ENCODE measurements around the gene SLC13A2.

SLC13A2 gene

GRCh38 chr17:28494445-28495188 lies 21.2 kb downstream of the SLC13A2 start:
- no peak overlapping the region for H3K9ac ChIP-seq (ENCODE audit: insufficient read length)

DNA sequence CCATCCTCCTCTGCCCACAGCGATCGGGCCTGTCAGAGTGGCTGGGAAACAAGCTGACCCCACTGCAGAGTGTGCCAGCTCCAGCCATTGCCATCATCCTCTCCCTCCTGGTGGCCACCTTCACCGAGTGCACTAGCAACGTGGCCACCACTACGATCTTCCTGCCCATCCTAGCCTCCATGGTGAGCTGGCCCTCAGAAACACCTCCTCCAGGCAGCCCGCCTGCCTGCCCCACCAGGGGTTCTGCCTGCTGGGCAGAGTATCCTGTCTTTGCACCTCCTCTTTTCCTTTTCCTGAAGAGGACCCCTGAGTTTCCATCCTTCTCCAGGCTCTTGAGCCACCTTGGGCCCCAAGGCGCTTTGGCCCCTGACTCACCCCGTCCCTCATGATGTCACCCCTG lies 22.2 kb downstream of the SLC13A2 start:
- Histone ChIP-seq H3K9ac (ENCODE audit: insufficient read length) (no peak overlapping the region), H3K36me3 (ENCODE audit: insufficient read depth, low read length) (no peaks in the 10 kb centered on the region), H3K9me3 (ENCODE audit: low read depth, low read length) (no peaks in the 10 kb centered on the region), H3K4me3 (no peak overlapping the region), H3K27ac (no peak overlapping the region)
- DNase-seq (ENCODE audit: low read depth, low spot score): no peak
- no peak for TF ChIP-seq POLR2AphosphoS5 (IDR thresholded peaks at IDR 0.05; ENCODE audit: borderline replicate concordance, low read depth, low read length)
- TF ChIP-seq EZH2 (IDR thresholded peaks at IDR 0.05): no peak
- TF ChIP-seq FOXP2 (optimal IDR thresholded peaks at IDR 0.05; ENCODE audit: control extremely low read depth, extremely low read length, insufficient read depth): no peak

More at GRCh38 chr17:28494445-28495188, 21.2 kb downstream of the SLC13A2 start:
- no peak overlapping the region for H3K4me3 ChIP-seq
- no peaks in the 10 kb centered on the region for H3K9me3 ChIP-seq (ENCODE audit: low read depth, low read length)
- H3K27ac ChIP-seq: no peak overlapping the region
- TF ChIP-seq POLR2AphosphoS5 (IDR thresholded peaks at IDR 0.05; ENCODE audit: borderline replicate concordance, low read depth, low read length): no peak
- TF ChIP-seq FOXP2 (optimal IDR thresholded peaks at IDR 0.05; ENCODE audit: control extremely low read depth, extremely low read length, insufficient read depth): no peak
- no peak for TF ChIP-seq EZH2 (IDR thresholded peaks at IDR 0.05)
- DNase-seq (ENCODE audit: low read depth, low spot score): peak; percentile 10
- H3K36me3 ChIP-seq (ENCODE audit: insufficient read depth, low read length): no peaks in the 10 kb centered on the region

DNA sequence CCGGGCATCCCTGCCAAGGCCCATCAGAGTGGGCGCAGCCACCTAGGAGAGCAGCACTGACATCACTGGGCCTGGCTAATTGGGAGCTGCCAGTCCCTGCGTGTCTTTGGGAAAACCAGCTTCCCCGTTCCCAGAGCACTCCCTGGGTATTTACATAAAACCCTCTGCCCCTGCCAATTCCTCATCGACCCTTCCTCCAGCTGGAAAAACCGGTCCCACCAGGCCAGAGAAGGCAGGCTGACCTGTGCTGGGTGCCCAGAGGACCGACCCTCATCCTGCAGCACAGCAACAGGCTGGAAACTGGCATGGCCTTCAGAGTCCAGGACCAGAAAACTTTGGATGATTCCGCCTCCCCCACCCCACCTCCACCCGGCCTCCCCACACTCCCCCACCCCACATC lies 24.5 kb downstream of the SLC13A2 start:
- no peaks in the 10 kb centered on the region for H3K9me3 ChIP-seq (ENCODE audit: low read depth, low read length)
- TF ChIP-seq FOXP2 (optimal IDR thresholded peaks at IDR 0.05; ENCODE audit: control extremely low read depth, extremely low read length, insufficient read depth): no peak
- TF ChIP-seq EZH2 (IDR thresholded peaks at IDR 0.05): no peak
- no peak for TF ChIP-seq POLR2AphosphoS5 (IDR thresholded peaks at IDR 0.05; ENCODE audit: borderline replicate concordance, low read depth, low read length)
- H3K4me3 ChIP-seq: no peak overlapping the region
- no peaks in the 10 kb centered on the region for H3K36me3 ChIP-seq (ENCODE audit: insufficient read depth, low read length)
- H3K27ac ChIP-seq: no peak overlapping the region
- H3K9ac ChIP-seq (ENCODE audit: insufficient read length): no peak overlapping the region
- no peak for DNase-seq (ENCODE audit: low read depth, low spot score)

- DNase-seq (ENCODE audit: low read depth, low spot score): no peak
- H3K9me3 ChIP-seq (ENCODE audit: low read depth, low read length): no peaks in the 10 kb centered on the region
- H3K36me3 ChIP-seq (ENCODE audit: insufficient read depth, low read length): no peaks in the 10 kb centered on the region
- H3K4me3 ChIP-seq: no peak overlapping the region
- TF ChIP-seq POLR2AphosphoS5 (IDR thresholded peaks at IDR 0.05; ENCODE audit: borderline replicate concordance, low read depth, low read length): no peak
- no peak for TF ChIP-seq EZH2 (IDR thresholded peaks at IDR 0.05)
- no peak for TF ChIP-seq FOXP2 (optimal IDR thresholded peaks at IDR 0.05; ENCODE audit: control extremely low read depth, extremely low read length, insufficient read depth)
- H3K9ac ChIP-seq (ENCODE audit: insufficient read length): no peak overlapping the region
- H3K27ac ChIP-seq: no peak overlapping the region
These were observed 25.4 kb downstream of the SLC13A2 start for GRCh38 chr17:28498652-28499363.

- Histone ChIP-seq H3K9ac (ENCODE audit: insufficient read length) (no peak overlapping the region), H3K27ac (no peak overlapping the region)
- DNase-seq (ENCODE audit: low read depth, low spot score): no peak
These were observed 25.9 kb downstream of the SLC13A2 start for GRCh38 chr17:28499364-28499664.

GRCh38 chr17:28499684-28500357 lies 26.4 kb downstream of the SLC13A2 start:
- H3K27ac ChIP-seq: no peak overlapping the region
- H3K9me3 ChIP-seq (ENCODE audit: low read depth, low read length): no peaks in the 10 kb centered on the region
- no peaks in the 10 kb centered on the region for H3K36me3 ChIP-seq (ENCODE audit: insufficient read depth, low read length)
- DNase-seq (ENCODE audit: low read depth, low spot score): no peak
- no peak overlapping the region for H3K4me3 ChIP-seq
- no peak overlapping the region for H3K9ac ChIP-seq (ENCODE audit: insufficient read length)
- TF ChIP-seq POLR2AphosphoS5 (IDR thresholded peaks at IDR 0.05; ENCODE audit: borderline replicate concordance, low read depth, low read length) (no peak), EZH2 (IDR thresholded peaks at IDR 0.05) (no peak), FOXP2 (optimal IDR thresholded peaks at IDR 0.05; ENCODE audit: control extremely low read depth, extremely low read length, insufficient read depth) (no peak)

More at GRCh38 chr17:28499364-28499664, 25.9 kb downstream of the SLC13A2 start:
- no peaks in the 10 kb centered on the region for H3K36me3 ChIP-seq (ENCODE audit: insufficient read depth, low read length)
- no peaks in the 10 kb centered on the region for H3K9me3 ChIP-seq (ENCODE audit: low read depth, low read length)
- TF ChIP-seq FOXP2 (optimal IDR thresholded peaks at IDR 0.05; ENCODE audit: control extremely low read depth, extremely low read length, insufficient read depth) (no peak), EZH2 (IDR thresholded peaks at IDR 0.05) (no peak), POLR2AphosphoS5 (IDR thresholded peaks at IDR 0.05; ENCODE audit: borderline replicate concordance, low read depth, low read length) (no peak)
- no peak overlapping the region for H3K4me3 ChIP-seq

DNA sequence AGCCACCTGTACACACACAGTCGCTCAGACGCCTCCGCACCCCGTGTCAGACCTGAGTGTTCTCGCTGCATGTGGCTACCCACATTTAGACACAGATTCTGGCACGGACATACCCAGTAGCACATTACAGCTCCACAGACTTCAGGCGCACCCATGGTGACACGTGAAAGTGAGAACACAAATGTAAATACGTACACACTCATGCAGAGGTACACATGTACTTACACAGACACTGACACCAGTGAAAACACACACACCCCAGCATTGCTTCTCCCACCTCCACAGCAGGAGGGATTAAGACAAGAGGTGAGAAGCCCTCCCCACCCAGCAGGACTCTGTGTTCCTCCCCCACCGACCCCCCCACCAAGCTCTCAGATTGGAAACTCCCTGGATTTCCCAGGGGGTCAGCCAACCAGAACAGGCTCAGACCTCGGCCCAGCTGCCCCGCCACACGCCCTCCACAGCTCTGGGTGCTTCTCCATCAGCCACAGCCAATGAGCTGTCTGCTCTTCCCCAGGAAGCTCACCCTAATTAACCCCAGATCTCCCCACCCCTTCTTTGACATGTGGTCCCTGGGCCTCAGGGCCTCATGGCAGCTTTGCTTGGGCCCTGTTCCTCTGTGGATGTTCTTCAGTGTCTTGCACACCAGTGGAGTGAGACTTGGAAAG lies 27.4 kb downstream of the SLC13A2 start:
- Histone ChIP-seq H3K27ac (no peak overlapping the region), H3K4me3 (no peak overlapping the region), H3K9me3 (ENCODE audit: low read depth, low read length) (no peaks in the 10 kb centered on the region), H3K36me3 (ENCODE audit: insufficient read depth, low read length) (no peaks in the 10 kb centered on the region), H3K9ac (ENCODE audit: insufficient read length) (no peak overlapping the region)
- DNase-seq (ENCODE audit: low read depth, low spot score): no peak
- TF ChIP-seq FOXP2 (optimal IDR thresholded peaks at IDR 0.05; ENCODE audit: control extremely low read depth, extremely low read length, insufficient read depth) (no peak), EZH2 (IDR thresholded peaks at IDR 0.05) (no peak)
